ENCODE results near the gene DYNC1H1.

Gene DYNC1H1

GRCh38 chr14:101922866-101923265 is 41.5 kb upstream of the DYNC1H1 start:
- no peak overlapping the region for H3K27ac ChIP-seq
- no peak for TF ChIP-seq CTCF (conservative IDR thresholded peaks at IDR 0.05)
- no peak for TF ChIP-seq ZFX (IDR thresholded peaks at IDR 0.05)

DNA sequence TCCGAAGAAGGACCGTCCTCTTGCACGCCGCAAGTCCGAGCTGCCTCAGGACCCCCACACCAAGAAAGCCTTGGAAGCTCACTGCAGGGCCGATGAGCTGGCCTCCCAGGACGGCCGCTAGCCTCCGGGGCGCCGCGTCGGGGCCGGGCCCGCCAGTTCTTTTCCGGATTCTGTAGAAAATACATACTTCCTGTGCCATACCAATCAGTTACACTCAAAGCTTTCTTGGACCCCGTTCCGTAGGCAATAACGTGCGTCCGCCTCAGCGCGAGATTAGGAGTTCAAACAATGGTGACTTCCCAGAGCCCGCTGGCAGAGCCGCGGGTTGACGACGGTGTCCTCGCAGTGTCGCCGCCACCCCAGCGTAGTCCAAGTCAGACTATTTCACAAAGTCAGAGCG is 39.2 kb upstream of the DYNC1H1 start:
- no peak for TF ChIP-seq CTCF (conservative IDR thresholded peaks at IDR 0.05)
- TF ChIP-seq ZFX (IDR thresholded peaks at IDR 0.05) = no peak
- no peak overlapping the region for H3K27ac ChIP-seq

DNA sequence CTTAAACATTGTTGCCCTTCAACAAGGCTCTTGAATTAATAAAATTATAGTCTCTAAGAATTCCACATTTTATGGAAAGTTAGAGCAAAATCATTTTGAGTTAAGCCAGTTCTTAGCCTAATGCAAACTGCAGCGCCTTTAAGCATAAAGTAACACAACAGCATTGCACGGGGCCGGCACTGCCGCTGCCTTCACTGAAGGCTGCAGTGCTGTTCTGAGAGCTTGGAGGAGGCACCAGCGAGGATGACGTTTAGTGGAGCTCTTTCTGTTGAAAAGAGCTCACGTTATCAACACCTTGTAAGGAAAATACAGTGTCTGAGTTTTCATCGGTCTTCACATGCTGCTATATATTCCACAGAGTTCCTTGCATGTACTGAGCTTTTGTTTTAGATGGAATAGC is 38.3 kb upstream of the DYNC1H1 start:
- H3K27ac ChIP-seq = no peak overlapping the region
- no peak for TF ChIP-seq CTCF (conservative IDR thresholded peaks at IDR 0.05)
- TF ChIP-seq ZFX (IDR thresholded peaks at IDR 0.05) = no peak

DNA sequence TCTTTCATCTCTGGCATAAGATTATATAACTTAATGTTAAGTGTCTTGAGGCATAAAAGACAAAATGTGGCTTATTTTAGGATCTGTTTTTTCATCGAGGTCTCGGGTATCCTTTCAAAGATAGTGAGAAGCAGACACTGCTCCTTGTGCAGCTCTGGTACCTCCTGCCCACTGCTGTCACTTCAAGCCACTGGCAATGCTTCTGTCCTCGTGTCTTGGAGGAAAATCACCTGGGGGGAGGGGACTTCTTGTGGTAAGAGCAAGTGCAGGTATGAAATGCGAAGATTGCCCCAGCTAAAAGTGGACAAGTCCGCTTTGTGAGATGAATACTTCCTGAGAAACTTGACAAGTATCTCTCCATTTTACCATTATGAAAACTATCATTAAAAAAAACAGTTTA is 37.8 kb upstream of the DYNC1H1 start:
- H3K27ac ChIP-seq = no peak overlapping the region
- TF ChIP-seq CTCF (conservative IDR thresholded peaks at IDR 0.05) = no peak
- TF ChIP-seq ZFX (IDR thresholded peaks at IDR 0.05) = no peak

DNA sequence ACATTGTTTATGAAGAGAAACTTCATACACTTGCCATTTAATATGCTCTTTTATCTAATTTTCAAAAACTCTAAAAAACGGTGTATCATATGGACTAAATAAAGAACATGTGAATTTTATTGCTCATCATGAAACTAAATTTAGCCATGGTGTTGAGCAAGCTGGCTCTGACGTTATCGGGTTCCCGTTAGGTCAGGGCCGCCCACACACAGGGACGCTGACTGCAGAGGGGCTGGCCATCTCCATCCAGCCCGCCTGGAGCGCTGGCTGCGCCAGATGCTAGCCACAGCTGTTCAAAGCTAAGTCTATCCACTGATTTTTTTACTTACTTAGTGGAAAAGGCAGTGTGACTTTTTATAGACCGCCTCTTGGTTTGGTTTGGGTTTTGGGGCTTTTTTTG is 36.5 kb upstream of the DYNC1H1 start:
- H3K27ac ChIP-seq = no peak overlapping the region
- TF ChIP-seq CTCF (conservative IDR thresholded peaks at IDR 0.05) (no peak), ZFX (IDR thresholded peaks at IDR 0.05) (no peak)

DNA sequence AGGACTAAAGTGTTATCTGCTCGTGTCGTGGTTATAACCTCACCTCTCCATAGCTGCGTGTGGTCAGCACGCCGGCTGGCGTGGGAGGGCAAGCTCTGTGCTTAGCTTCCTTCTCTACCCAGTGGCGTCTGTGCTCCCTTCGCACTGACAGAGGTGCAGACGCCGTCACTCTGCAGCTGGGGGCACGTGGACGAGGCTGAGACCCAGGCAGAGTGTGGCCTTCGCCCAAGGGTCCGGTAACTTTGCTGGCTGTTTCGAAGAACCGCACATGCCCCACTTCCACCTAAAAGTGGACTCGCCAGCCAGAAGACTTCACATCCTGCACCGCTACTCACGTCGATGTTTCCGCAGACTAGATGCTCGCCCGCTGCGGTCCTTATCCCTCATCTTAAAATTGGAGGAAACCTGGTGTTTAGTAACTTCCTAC is 35.9 kb upstream of the DYNC1H1 start:
- H3K27ac ChIP-seq = no peak overlapping the region
- TF ChIP-seq CTCF (conservative IDR thresholded peaks at IDR 0.05) = no peak
- TF ChIP-seq ZFX (IDR thresholded peaks at IDR 0.05) = no peak

DNA sequence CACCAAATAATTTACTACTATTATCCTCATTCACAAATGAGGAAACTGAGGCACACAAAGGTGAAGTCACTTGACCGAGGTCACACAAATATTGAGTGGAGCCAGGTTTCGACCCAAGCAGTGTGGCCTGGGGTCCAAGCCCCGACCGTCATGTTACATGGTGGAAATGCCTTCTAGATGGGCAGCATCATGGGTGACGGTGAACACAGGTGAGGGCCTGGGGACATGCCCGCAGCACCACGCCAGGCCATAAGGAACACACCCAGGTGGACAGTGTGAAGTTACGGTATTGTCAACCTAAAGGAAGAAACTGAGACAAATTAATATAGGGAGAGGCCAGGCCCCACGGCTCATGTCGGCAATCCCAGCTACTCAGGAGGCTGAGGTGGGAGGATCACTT is 35.3 kb upstream of the DYNC1H1 start:
- no peak overlapping the region for H3K27ac ChIP-seq
- TF ChIP-seq CTCF (conservative IDR thresholded peaks at IDR 0.05) = no peak
- no peak for TF ChIP-seq ZFX (IDR thresholded peaks at IDR 0.05)

Measured in C4-2B (cell line).